ENCODE results near the gene SLC18A3. TPM values are rescaled to one million over a fixed set of nuclear protein-coding genes. Genes with fewer than 3 reads are reported as not detected.

The SLC18A3 gene
- total and polyA plus RNA-seq, 7 donors: 0.16 to 2.5 (median 0.83) TPM; not detected in 3

DNA sequence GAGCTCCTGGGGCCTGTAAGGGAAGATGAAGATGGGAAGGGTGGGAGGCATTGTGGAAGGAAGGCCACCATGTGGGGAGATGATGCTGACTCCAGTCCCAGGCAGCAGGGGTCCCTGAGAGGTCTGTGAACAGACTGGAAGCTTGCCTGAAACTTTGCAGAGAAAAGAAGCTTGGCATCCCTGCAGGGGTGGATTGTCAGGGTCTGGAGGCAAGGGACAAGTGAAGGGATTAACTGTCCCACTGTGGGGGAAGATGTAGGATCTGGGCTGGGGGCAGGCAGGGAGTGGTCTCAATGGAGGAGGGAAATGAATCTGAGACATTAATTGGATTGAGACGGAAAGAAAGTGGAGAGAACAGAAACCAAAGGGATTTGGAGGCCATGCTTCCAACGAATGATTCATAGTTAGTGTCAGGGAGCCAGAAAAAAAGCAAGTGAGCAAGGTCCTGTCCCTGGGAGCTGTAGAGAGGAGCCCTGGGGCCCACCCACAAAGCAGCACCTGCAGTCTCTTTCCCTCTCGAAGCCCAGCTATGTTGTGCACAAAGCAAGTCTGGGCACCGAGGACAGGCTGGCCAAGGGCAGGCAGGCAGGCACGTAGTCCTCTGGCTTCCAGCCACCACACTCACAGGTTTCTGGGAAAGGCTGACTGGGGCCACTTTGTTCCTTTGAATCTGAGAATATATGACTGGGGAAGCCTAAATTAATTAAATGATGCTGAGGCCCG is 4.7 kb upstream of the SLC18A3 start:
- no peaks in the 10 kb centered on the region for H3K36me3 ChIP-seq
- no peak overlapping the region for H3K27ac ChIP-seq
- no peak overlapping the region for H3K4me3 ChIP-seq
- no peak for TF ChIP-seq POLR2A (IDR thresholded peaks at IDR 0.05)
- TF ChIP-seq CTCF (IDR thresholded peaks at IDR 0.05): no peak
- no peak for TF ChIP-seq POLR2AphosphoS5 (IDR thresholded peaks at IDR 0.05)
- TF ChIP-seq EP300 (IDR thresholded peaks at IDR 0.05): no peak
- H3K9me3 ChIP-seq: no peaks in the 10 kb centered on the region
- no peak for DNase-seq
- peaks cover 20 to 82% (median 49%) of the 10 kb centered on the region in 3 donors for H3K27me3 ChIP-seq
- H3K4me1 ChIP-seq: peaks cover 0 to 11% (median 9%) of the 10 kb centered on the region in 4 donors
- 71 to 78% methylated on average over 6 of the region's 6 CpGs for WGBS, 2 donors
- intact Hi-C loops (cut with DNase I): no loop called here

GRCh38 chr10:49605939-49606509 is 4.1 kb upstream of the SLC18A3 start:
- no peaks in the 10 kb centered on the region for H3K36me3 ChIP-seq
- peaks cover 25 to 88% (median 55%) of the 10 kb centered on the region in 3 donors for H3K27me3 ChIP-seq
- intact Hi-C loops (cut with DNase I): no loop called here
- TF ChIP-seq POLR2AphosphoS5 (IDR thresholded peaks at IDR 0.05) (no peak), POLR2A (IDR thresholded peaks at IDR 0.05) (no peak), EP300 (IDR thresholded peaks at IDR 0.05) (no peak), CTCF (IDR thresholded peaks at IDR 0.05) (no peak)
- no peak for DNase-seq
- WGBS, 2 donors: 43 to 57% methylated on average over 3 of the region's 3 CpGs
- H3K4me1 ChIP-seq: peaks cover 0 to 17% (median 14%) of the 10 kb centered on the region in 4 donors
- H3K4me3 ChIP-seq: no peak overlapping the region
- H3K9me3 ChIP-seq: no peaks in the 10 kb centered on the region
- H3K27ac ChIP-seq: no peak overlapping the region

DNA sequence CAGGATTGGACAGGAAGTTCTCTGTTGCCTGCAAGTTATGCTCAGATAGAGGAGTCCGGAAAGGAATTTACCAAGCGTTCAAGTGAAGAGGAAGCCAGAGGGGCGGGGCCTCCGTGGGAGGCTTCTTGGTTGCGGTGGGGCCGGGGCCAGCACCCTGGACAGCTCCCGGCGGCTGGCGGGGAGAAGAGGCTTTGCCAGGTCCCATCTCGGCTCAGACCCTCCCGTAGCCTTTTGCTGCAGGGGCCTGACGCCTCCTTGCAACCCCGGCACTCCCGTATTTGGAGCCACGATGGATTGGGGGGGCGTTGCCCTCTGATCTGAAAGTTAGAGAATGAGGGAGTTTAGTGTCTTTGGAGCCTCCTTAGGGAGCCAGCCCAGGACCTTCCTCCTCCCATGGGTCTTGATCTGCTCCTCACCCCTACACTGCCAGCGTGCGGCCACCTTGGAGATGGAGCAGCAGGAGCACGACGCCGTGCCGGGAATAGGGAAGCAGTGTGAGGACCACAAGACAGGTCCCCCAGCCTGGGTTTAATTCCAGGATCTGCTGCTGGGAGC is 3.1 kb upstream of the SLC18A3 start:
- 2 to 4% methylated on average over 22 of the region's 22 CpGs for WGBS, 2 donors
- TF ChIP-seq POLR2A (IDR thresholded peaks at IDR 0.05) (no peak), EP300 (IDR thresholded peaks at IDR 0.05) (no peak), CTCF (IDR thresholded peaks at IDR 0.05) (no peak), POLR2AphosphoS5 (IDR thresholded peaks at IDR 0.05) (no peak)

DNA sequence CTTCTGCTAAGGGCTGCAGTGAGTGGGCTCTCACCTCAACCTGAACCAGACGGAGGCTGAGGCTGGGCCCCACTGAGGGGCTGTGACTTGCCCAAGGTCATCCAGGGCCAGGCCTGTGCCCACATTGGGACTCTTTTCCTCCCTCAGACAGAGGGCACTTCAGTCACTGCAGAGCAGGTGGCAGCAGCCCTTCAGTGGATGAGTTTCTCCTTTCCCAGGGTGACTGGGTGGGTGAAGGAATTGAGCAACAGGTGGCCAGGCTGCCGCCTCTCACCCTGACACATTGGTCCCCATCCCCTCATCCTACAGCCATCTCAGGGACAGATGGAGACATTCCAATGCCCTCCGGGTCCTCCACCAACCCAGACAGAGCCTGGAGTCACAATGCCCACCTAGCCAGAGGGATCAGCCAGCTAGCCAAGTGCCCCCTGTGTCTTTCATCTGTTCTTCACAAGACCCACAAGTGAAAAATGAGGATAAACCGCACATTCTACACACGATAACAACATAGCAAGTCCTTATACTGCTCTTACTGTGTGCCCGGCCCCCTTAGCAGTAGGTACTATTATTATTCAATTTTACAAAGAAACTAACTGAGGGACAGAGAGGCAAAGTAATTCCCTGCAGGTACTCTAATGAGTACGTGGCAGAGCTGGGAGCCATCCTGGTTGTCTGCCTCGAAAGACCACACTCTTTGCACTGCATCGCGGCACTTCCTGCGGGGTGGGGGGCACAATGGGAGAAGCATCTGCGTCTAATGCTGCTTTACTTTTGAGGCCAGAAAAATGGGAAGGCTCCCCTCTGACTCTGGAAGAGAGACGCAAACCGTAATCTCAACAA is 1.7 kb upstream of the SLC18A3 start:
- Histone ChIP-seq H3K27ac (no peak overlapping the region), H3K27me3 (peaks cover 39 to 91% (median 67%) of the 10 kb centered on the region in 3 donors), H3K9me3 (no peaks in the 10 kb centered on the region), H3K36me3 (no peaks in the 10 kb centered on the region), H3K4me3 (no peak overlapping the region), H3K4me1 (peaks cover 0 to 27% (median 19%) of the 10 kb centered on the region in 4 donors)
- TF ChIP-seq POLR2AphosphoS5 (IDR thresholded peaks at IDR 0.05) (no peak), EP300 (IDR thresholded peaks at IDR 0.05) (no peak), POLR2A (IDR thresholded peaks at IDR 0.05) (no peak), CTCF (IDR thresholded peaks at IDR 0.05) (no peak)
- intact Hi-C loops (cut with DNase I): no loop called here
- DNase-seq: no peak
- WGBS, 2 donors: 15 to 22% methylated on average over 14 of the region's 14 CpGs

More for the DNA sequence above, 3.1 kb upstream of the SLC18A3 start:
- Histone ChIP-seq H3K36me3 (no peaks in the 10 kb centered on the region), H3K27me3 (peaks cover 34 to 91% (median 58%) of the 10 kb centered on the region in 3 donors), H3K27ac (no peak overlapping the region), H3K4me3 (no peak overlapping the region), H3K9me3 (no peaks in the 10 kb centered on the region), H3K4me1 (peaks cover 0 to 27% (median 19%) of the 10 kb centered on the region in 4 donors)
- DNase-seq: no peak
- intact Hi-C loops (cut with DNase I): no loop called here

Data from sigmoid colon (tissue), 7 donors.